Endothelial cell of umbilical vein (primary cell): ENCODE measurements around the gene GRIA1.

Source experiments
- CTCF ChIP-seq, 2 donors: IDR thresholded peaks; 1 replicate in 1 of 2; 2 replicates in 1 of 2; pipeline ENCODE4 v1.5.1; 2011; ENCODE audit warnings: low read length in 2 of 2, mild to moderate bottlenecking in 2 of 2, moderate library complexity in 2 of 2, control low read depth in 1 of 2, inconsistent platforms in 1 of 2, low read depth in 1 of 2; ENCODE audit not compliant: insufficient read depth in 1 of 2; ENCODE audit errors: extremely low read depth in 1 of 2
- EZH2 ChIP-seq: IDR thresholded peaks from 2 replicates; pipeline ENCODE4 v1.6.1; 2012; ENCODE audit warnings: borderline replicate concordance, low read depth, mild to moderate bottlenecking, moderate library complexity, low read length, inconsistent platforms; ENCODE audit not compliant: severe bottlenecking
- POLR2A ChIP-seq: IDR thresholded peaks from 2 replicates; pipeline ENCODE4 v1.6.1; 2012; ENCODE audit warnings: low read depth, mild to moderate bottlenecking, control low read depth, low read length

GRCh38 chr5:153483482-153483881 lies 7.0 kb upstream of the GRIA1 start:
- no peak for TF ChIP-seq CTCF (IDR thresholded peaks at IDR 0.05; ENCODE audit: extremely low read depth in 1 of 2, insufficient read depth in 1 of 2, low read depth in 1 of 2, low read length in 2 of 2)
- no peak for TF ChIP-seq POLR2A
- no peak for TF ChIP-seq EZH2
